ENCODE results near the gene RETSAT. TPM values are rescaled to one million over a fixed set of nuclear protein-coding genes. Genes with fewer than 3 reads are reported as not detected.

The RETSAT gene
- total and polyA plus RNA-seq, 2 of the 13 experiments (the other 11 are each of a cell fraction or from before 2014, with no cell fraction given): 46.7 to 61.0 TPM

DNA sequence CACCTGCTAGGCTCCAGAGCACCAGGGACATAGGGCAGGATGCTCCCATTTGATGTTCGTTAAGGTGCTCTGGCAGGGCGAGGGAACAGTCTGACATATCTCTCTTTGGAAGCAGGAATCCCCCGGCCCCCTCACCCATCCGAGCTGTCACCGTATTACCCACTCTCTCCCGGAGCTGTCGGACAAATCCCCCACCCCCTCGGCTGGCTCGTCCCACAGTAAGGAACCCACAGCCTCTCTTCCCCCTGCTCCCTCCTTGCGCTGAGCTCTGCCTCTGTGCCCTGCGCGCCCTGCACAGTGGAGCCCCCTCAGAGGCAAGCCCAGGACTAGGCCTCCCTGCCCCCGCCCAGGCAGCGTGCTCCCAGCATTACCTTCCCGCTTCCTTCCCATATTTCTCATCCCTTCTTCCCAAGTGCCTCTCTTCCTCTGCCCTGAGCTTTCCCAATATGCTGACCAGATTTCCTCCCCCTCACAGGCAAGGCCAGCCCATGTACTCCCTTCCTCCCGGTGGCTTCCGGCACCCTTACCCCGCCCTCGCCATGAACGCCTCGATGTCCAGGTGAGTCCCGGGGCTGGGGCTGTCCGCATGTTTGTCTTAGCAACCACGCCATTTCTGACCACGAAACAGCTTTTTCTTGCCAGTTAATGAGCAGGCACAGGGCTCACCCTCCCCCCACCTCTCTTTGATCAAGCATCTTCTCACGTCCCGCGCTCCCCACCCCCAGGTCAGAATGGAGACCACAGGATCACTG lies 50.4 kb downstream of the RETSAT start (continued):
- TF ChIP-seq, protein P1, sequence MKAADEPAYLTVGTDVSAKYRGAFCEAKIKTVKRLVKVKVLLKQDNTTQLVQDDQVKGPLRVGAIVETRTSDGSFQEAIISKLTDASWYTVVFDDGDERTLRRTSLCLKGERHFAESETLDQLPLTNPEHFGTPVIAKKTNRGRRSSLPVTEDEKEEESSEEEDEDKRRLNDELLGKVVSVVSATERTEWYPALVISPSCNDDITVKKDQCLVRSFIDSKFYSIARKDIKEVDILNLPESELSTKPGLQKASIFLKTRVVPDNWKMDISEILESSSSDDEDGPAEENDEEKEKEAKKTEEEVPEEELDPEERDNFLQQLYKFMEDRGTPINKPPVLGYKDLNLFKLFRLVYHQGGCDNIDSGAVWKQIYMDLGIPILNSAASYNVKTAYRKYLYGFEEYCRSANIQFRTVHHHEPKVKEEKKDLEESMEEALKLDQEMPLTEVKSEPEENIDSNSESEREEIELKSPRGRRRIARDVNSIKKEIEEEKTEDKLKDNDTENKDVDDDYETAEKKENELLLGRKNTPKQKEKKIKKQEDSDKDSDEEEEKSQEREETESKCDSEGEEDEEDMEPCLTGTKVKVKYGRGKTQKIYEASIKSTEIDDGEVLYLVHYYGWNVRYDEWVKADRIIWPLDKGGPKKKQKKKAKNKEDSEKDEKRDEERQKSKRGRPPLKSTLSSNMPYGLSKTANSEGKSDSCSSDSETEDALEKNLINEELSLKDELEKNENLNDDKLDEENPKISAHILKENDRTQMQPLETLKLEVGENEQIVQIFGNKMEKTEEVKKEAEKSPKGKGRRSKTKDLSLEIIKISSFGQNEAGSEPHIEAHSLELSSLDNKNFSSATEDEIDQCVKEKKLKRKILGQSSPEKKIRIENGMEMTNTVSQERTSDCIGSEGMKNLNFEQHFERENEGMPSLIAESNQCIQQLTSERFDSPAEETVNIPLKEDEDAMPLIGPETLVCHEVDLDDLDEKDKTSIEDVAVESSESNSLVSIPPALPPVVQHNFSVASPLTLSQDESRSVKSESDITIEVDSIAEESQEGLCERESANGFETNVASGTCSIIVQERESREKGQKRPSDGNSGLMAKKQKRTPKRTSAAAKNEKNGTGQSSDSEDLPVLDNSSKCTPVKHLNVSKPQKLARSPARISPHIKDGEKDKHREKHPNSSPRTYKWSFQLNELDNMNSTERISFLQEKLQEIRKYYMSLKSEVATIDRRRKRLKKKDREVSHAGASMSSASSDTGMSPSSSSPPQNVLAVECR (CRISPR knock-in tag; IDR thresholded peaks at IDR 0.05; ENCODE audit: borderline replicate concordance): no peak
- TF ChIP-seq ZC3H13 (CRISPR knock-in tag; IDR thresholded peaks at IDR 0.05): no peak
- TF ChIP-seq, protein P2, sequence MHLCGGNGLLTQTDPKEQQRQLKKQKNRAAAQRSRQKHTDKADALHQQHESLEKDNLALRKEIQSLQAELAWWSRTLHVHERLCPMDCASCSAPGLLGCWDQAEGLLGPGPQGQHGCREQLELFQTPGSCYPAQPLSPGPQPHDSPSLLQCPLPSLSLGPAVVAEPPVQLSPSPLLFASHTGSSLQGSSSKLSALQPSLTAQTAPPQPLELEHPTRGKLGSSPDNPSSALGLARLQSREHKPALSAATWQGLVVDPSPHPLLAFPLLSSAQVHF (CRISPR knock-in tag; IDR thresholded peaks at IDR 0.05): no peak
- no peak for TF ChIP-seq ZNF484 (CRISPR knock-in tag; IDR thresholded peaks at IDR 0.05; ENCODE audit: borderline replicate concordance, low read depth)
- 0 out of 2 replicates have a peak, but pooled peaks have one; percentile 18 for TF ChIP-seq SAP130 (CRISPR knock-in tag; IDR thresholded peaks at IDR 0.05; ENCODE audit: low read depth)
- peak; percentile 42; the same call in 1 of the 2 replicates for TF ChIP-seq KDM2A (CRISPR knock-in tag; IDR thresholded peaks at IDR 0.05; ENCODE audit: borderline replicate concordance, low read depth)
- 0 out of 2 replicates have a peak, but pooled peaks have one; percentile 28 for TF ChIP-seq MIER3 (CRISPR knock-in tag; IDR thresholded peaks at IDR 0.05; ENCODE audit: borderline replicate concordance)

Measured in HepG2 (cell line).